ENCODE results near the gene KDM2B. TPM values are rescaled to one million over a fixed set of nuclear protein-coding genes. Genes with fewer than 3 reads are reported as not detected.
A peak's percentile ranks its signal among the peaks of the same experiment; 100 is the strongest.

Gene KDM2B
- total and polyA plus RNA-seq, 2 experiments from 2014 or later = 59.4 to 161 TPM

- Mint-ChIP-seq H3K4me3 (no peak overlapping the region), H3K36me3 (ENCODE audit: low read depth) (peaks cover 18% of the 10 kb centered on the region), H3K9me3 (no peaks in the 10 kb centered on the region), H3K27ac (no peak overlapping the region), H3K4me1 (peaks cover 11% of the 10 kb centered on the region), H3K27me3 (ENCODE audit: insufficient read depth, low read depth, poor library complexity) (peaks cover 5% of the 10 kb centered on the region)
- Histone ChIP-seq H3K4me3 (no peak overlapping the region), H3K79me2 (replicated peaks; ENCODE audit: insufficient read depth) (peaks cover 52% of the 10 kb centered on the region), H3K4me2 (no peak overlapping the region), H3K27ac (ENCODE audit: low read depth) (peak overlapping the region; percentile 46; the same call in 1 of the 2 replicates), H3K36me3 (ENCODE audit: insufficient read depth) (no peaks in the 10 kb centered on the region; the same call in 1 of the 2 replicates), H3K4me1 (ENCODE audit: insufficient read depth) (peaks cover 9% of the 10 kb centered on the region), H3K27me3 (ENCODE audit: insufficient read depth) (no peaks in the 10 kb centered on the region), H3F3A (replicated peaks; ENCODE audit: low read depth) (0 out of 2 replicates have a peak, but pooled peaks cover 2% of the 10 kb centered on the region), H4K20me1 (replicated peaks; ENCODE audit: insufficient read depth) (peaks cover 26% of the 10 kb centered on the region), H3K9me2 (ENCODE audit: insufficient read depth) (no peaks in the 10 kb centered on the region), H2AFZ (no peak overlapping the region)
- TF ChIP-seq ZNF462 (CRISPR knock-in tag; IDR thresholded peaks at IDR 0.05) = no peak
- TF ChIP-seq REST (IDR thresholded peaks at IDR 0.05; ENCODE audit: unreplicated experiment) = no peak
- TF ChIP-seq STAT1 (IDR thresholded peaks at IDR 0.05; ENCODE audit: unreplicated experiment) = no peak
- no peak for TF ChIP-seq JUNB (IDR thresholded peaks at IDR 0.05; ENCODE audit: unreplicated experiment)
- no peak for TF ChIP-seq EZH2 (IDR thresholded peaks at IDR 0.05; ENCODE audit: low read depth, unreplicated experiment)
- TF ChIP-seq ZNF114 (CRISPR knock-in tag; IDR thresholded peaks at IDR 0.05) = no peak
- TF ChIP-seq ZNF331 (CRISPR knock-in tag; IDR thresholded peaks at IDR 0.05; ENCODE audit: low read depth) = no peak
- TF ChIP-seq, protein P1, sequence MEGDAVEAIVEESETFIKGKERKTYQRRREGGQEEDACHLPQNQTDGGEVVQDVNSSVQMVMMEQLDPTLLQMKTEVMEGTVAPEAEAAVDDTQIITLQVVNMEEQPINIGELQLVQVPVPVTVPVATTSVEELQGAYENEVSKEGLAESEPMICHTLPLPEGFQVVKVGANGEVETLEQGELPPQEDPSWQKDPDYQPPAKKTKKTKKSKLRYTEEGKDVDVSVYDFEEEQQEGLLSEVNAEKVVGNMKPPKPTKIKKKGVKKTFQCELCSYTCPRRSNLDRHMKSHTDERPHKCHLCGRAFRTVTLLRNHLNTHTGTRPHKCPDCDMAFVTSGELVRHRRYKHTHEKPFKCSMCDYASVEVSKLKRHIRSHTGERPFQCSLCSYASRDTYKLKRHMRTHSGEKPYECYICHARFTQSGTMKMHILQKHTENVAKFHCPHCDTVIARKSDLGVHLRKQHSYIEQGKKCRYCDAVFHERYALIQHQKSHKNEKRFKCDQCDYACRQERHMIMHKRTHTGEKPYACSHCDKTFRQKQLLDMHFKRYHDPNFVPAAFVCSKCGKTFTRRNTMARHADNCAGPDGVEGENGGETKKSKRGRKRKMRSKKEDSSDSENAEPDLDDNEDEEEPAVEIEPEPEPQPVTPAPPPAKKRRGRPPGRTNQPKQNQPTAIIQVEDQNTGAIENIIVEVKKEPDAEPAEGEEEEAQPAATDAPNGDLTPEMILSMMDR (conservative IDR thresholded peaks at IDR 0.05; ENCODE audit: low read depth in 2 of 2) = no peak
- no peak for TF ChIP-seq CREB1 (CRISPR knock-in tag; IDR thresholded peaks at IDR 0.05; ENCODE audit: low read depth)
- TF ChIP-seq POLR2AphosphoS5 (IDR thresholded peaks at IDR 0.05; ENCODE audit: low read depth) = no peak
- TF ChIP-seq ETS1 (IDR thresholded peaks at IDR 0.05) = no peak
- TF ChIP-seq EZH2phosphoT487 (IDR thresholded peaks at IDR 0.05; ENCODE audit: unreplicated experiment) = no peak
- no peak for TF ChIP-seq NANOG (IDR thresholded peaks at IDR 0.05; ENCODE audit: borderline replicate concordance)
- ATAC-seq (peak; percentile 33), DNase-seq (ENCODE audit: low spot score) (peak; percentile 36)
Measured at GRCh38 chr12:121476477-121476876, 104.3 kb downstream of the KDM2B start.

Data from GM23338 (cell line).